Endothelial cell of umbilical vein (primary cell): ENCODE results near the gene RASGRF1. TPM values are rescaled to one million over a fixed set of nuclear protein-coding genes. Genes with fewer than 3 reads are reported as not detected.

ENCODE experiments used
- BruUV-seq: library from RNA; stranded (reverse); fragments of 400-500 nt; replicated peaks from 2 replicates; lab custom pipeline; 2021; lab: Mats Ljungman, UMichigan
- CTCF ChIA-PET: fragments of 300-600, 350-600 bp; sonication (Branson Sonifier 250); formaldehyde crosslinking; loops from one replicate; lab custom pipeline; 2021; ENCODE audit warnings: antibody characterized with exemption, inconsistent platforms; lab: Charles Lee
- POLR2A ChIA-PET: fragments of 300-600, 350-600 bp; sonication (Branson Sonifier 250); formaldehyde crosslinking; loops from one replicate; lab custom pipeline; 2021; ENCODE audit warnings: antibody characterized with exemption, inconsistent platforms; lab: Charles Lee
- DNase-seq: peaks from one replicate; pipeline ENCODE4 v3.0.0-alpha.2; 2011; ENCODE audit warnings: low read depth, low spot score
- FAIRE-seq: peaks from 2 replicates; lab custom pipeline; 2011; peaks lifted over from hg19 to GRCh38; lab: Jason Lieb, UNC
- H2AFZ ChIP-seq: 2 replicates; pipeline ENCODE4 v1.6.0; 2012; ENCODE audit warnings: low read depth, low read length, control low read depth, inconsistent platforms
- H3K27ac ChIP-seq: 2 replicates; pipeline ENCODE4 v1.5.1; 2011; ENCODE audit warnings: low read depth, mild to moderate bottlenecking, control low read depth, low read length, moderate library complexity; ENCODE audit not compliant: insufficient read depth
- H3K27me3 ChIP-seq, 2 experiments: 2 replicates each; pipeline versions ENCODE4 v1.6.0 to v1.6.1; 2011; ENCODE audit warnings: low read length in 2 of 2, mixed read lengths in 1 of 2; ENCODE audit not compliant: control insufficient read depth in 2 of 2, insufficient read depth in 2 of 2
- H3K36me3 ChIP-seq, 2 experiments: 2 replicates in 1 of 2; 3 replicates in 1 of 2; pipeline ENCODE4 v1.5.1; 2011; ENCODE audit warnings: low read length in 2 of 2, mild to moderate bottlenecking in 1 of 2, moderate library complexity in 1 of 2; ENCODE audit not compliant: control insufficient read depth in 2 of 2, insufficient read depth in 2 of 2; ENCODE audit errors: extremely low read depth in 1 of 2
- H3K4me1 ChIP-seq: 3 replicates; pipeline ENCODE4 v1.5.1; 2011; ENCODE audit warnings: mild to moderate bottlenecking, low read length; ENCODE audit not compliant: control insufficient read depth, insufficient read depth; ENCODE audit errors: extremely low read depth
- H3K4me2 ChIP-seq: 2 replicates; pipeline ENCODE4 v1.6.1; 2011; ENCODE audit warnings: low read length, control low read depth, mixed read lengths; ENCODE audit not compliant: insufficient read depth
- H3K4me3 ChIP-seq, 3 experiments: fragments of 200-600 bp in 1 of 3; sonication (generic), shearing (Covaris generic) in 1 of 3; replicated peaks in 1 of 3; 2 replicates each; pipeline ENCODE4 v1.5.1; 2011 to 2016; ENCODE audit warnings: control low read depth in 3 of 3, low read length in 3 of 3, mild to moderate bottlenecking in 2 of 3, inconsistent platforms in 1 of 3, low read depth in 1 of 3, moderate library complexity in 1 of 3; ENCODE audit not compliant: insufficient read depth in 1 of 3
- H3K79me2 ChIP-seq: 2 replicates; pipeline ENCODE4 v1.6.0; 2012; ENCODE audit warnings: low read length, inconsistent platforms; ENCODE audit not compliant: control insufficient read depth, insufficient read depth
- H3K9ac ChIP-seq: replicated peaks from 2 replicates; pipeline ENCODE3; 2011; ENCODE audit warnings: low read length, control low read depth; ENCODE audit not compliant: insufficient read depth; ENCODE audit errors: extremely low read depth
- H3K9me1 ChIP-seq: replicated peaks from 3 replicates; pipeline ENCODE4 v1.6.0; 2011; ENCODE audit warnings: mild to moderate bottlenecking, low read length; ENCODE audit not compliant: control insufficient read depth, insufficient read depth; ENCODE audit errors: extremely low read depth
- H3K9me3 ChIP-seq: replicated peaks from 2 replicates; pipeline ENCODE4 v1.5.1; 2012; ENCODE audit warnings: low read length, inconsistent platforms; ENCODE audit not compliant: control insufficient read depth, insufficient read depth
- H4K20me1 ChIP-seq: replicated peaks from 2 replicates; pipeline ENCODE3; 2011; ENCODE audit warnings: mild to moderate bottlenecking, low read length; ENCODE audit not compliant: control insufficient read depth, insufficient read depth; ENCODE audit errors: extremely low read depth
- EZH2 ChIP-seq: IDR thresholded peaks from 2 replicates; pipeline ENCODE4 v1.6.1; 2012; ENCODE audit warnings: borderline replicate concordance, low read depth, mild to moderate bottlenecking, moderate library complexity, low read length, inconsistent platforms; ENCODE audit not compliant: severe bottlenecking
- FOS ChIP-seq: IDR thresholded peaks from 2 replicates; pipeline ENCODE4 v1.6.1; 2011; ENCODE audit warnings: mild to moderate bottlenecking, low read length, moderate library complexity, borderline replicate concordance; ENCODE audit not compliant: insufficient read depth
- GATA2 ChIP-seq: IDR thresholded peaks from 2 replicates; pipeline ENCODE4 v1.7.0; 2011; ENCODE audit warnings: low read depth, mild to moderate bottlenecking, moderate library complexity, mixed read lengths, low read length; ENCODE audit not compliant: insufficient read length, insufficient read depth
- JUN ChIP-seq: IDR thresholded peaks from 2 replicates; pipeline ENCODE4 v1.6.1; 2011; ENCODE audit warnings: borderline replicate concordance, low read depth; ENCODE audit not compliant: insufficient read length, insufficient read depth
- POLR2A ChIP-seq: IDR thresholded peaks from 2 replicates; pipeline ENCODE4 v1.6.1; 2012; ENCODE audit warnings: low read depth, mild to moderate bottlenecking, control low read depth, low read length
- POLR2AphosphoS5 ChIP-seq: IDR thresholded peaks from 2 replicates; pipeline ENCODE4 v1.6.1; 2012; ENCODE audit warnings: low read depth, mild to moderate bottlenecking, control low read depth, low read length, moderate library complexity; ENCODE audit not compliant: insufficient read depth
- dilution Hi-C: fragments of 300-500 bp; cut with MboI; formaldehyde crosslinking; loops from one replicate; pipeline ENCODE4 v1.15.0; 2019; ENCODE audit warnings: low sequenced_read_pairs; ENCODE audit not compliant: extremely low pct_ligation_motif_present
- intact Hi-C: fragments of 100-400 bp; cut with micrococcal nuclease; formaldehyde crosslinking; loops from one replicate; pipeline ENCODE4 v1.10.0; 2022
- polyA plus RNA-seq, 4 experiments: library from polyadenylated mRNA; depleted of rRNA in 3 of 4; stranded (reverse) in 3 of 4; unstranded in 1 of 4; fragments of >200 nt; gene quantifications; 2 replicates each; pipeline versions ENCODE4 v1.2.1 to v1.2.3, GENCODE V29; 2011 to 2012; ENCODE audit warnings: missing spikeins in 1 of 4
- total RNA-seq: library from RNA; stranded (reverse); gene quantifications from 2 replicates; pipeline ENCODE4 v1.2.3, GENCODE V29; 2021
- TF ChIP-seq, protein P1 (sequence below), 2 donors: IDR thresholded peaks; 1 replicate in 1 of 2; 2 replicates in 1 of 2; pipeline ENCODE4 v1.5.1; 2011; ENCODE audit warnings: low read length in 2 of 2, mild to moderate bottlenecking in 2 of 2, moderate library complexity in 2 of 2, control low read depth in 1 of 2, inconsistent platforms in 1 of 2, low read depth in 1 of 2; ENCODE audit not compliant: insufficient read depth in 1 of 2; ENCODE audit errors: extremely low read depth in 1 of 2
- TF ChIP-seq, protein P2 (sequence below): IDR thresholded peaks from 2 replicates; pipeline ENCODE4 v1.6.1; 2011; ENCODE audit not compliant: insufficient read depth, insufficient read length

Gene RASGRF1
- total and polyA plus RNA-seq, 2 donors (not counting 3 experiments of a cell fraction or from before 2014, with no cell fraction given) = 0.04 TPM; not detected in 1

DNA sequence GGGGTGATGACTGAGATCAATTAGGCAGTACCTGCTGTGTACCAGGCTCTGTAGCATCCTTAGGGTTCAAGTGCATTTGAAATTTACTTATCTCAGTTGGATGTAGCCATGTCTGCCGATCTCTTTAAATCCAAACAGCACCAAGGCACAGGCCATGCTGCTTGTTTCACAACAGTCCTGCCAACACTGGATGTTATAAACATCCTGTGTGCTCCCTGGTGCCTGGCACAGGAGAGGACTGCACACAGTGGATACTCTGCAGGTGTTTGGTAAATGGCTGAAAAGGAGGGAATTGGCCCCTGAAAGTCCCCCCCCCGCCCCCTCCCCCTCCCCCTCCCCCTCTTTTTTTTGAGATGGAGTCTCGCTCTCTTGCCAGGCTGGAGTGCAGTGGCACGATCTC is 172.7 kb downstream of the RASGRF1 start:
- peaks cover 25 to 37% of the 10 kb centered on the region in 2 experiments for H3K36me3 ChIP-seq
- CTCF ChIA-PET = no interaction called here
- H3K27ac ChIP-seq = no peak overlapping the region
- no peaks in the 10 kb centered on the region for H3K27me3 ChIP-seq
- H4K20me1 ChIP-seq = no peaks in the 10 kb centered on the region
- TF ChIP-seq EZH2 (no peak), FOS (no peak), POLR2A (no peak), JUN (no peak), POLR2AphosphoS5 (no peak), GATA2 (no peak)
- intact Hi-C loops = no loop called here
- peaks cover 3% of the 10 kb centered on the region for H3K79me2 ChIP-seq
- H3K4me3 ChIP-seq = no peak overlapping the region
- H3K4me1 ChIP-seq = no peaks in the 10 kb centered on the region
- no peaks in the 10 kb centered on the region for H3K9me1 ChIP-seq
- dilution Hi-C loops = no loop called here
- no peak for FAIRE-seq
- no peak overlapping the region for H3K4me2 ChIP-seq
- no peaks in the 10 kb centered on the region for H3K9me3 ChIP-seq
- H2AFZ ChIP-seq = no peak overlapping the region
- H3K9ac ChIP-seq = no peak overlapping the region
- no peak for DNase-seq
- POLR2A ChIA-PET = no interaction called here
- no TSS peak for BruUV-seq

DNA sequence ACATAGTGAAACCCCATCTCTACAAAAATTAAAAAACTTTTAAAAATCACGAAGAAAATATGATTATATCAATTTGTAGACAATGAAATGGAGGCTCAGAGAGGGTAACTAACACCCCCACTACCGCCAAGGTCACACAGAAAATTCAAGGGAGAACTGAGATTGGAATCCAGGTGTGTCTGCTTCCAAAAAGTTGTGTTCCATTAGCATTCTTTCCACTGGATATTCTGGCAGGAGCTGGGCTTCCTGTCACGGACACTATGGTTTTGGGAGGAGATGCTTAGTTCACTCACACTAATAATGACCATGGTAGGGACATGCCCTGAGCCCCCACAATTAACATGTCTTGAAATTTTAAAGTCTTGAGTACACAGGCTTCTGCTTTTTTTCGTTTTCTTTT is 174.5 kb downstream of the RASGRF1 start:
- CTCF ChIA-PET = interaction anchor here (1.0 to 3.3 kb wide), 3 partner anchors 63 to 268 kb away, joined by 4 to 20 read pairs (median 15); no protein-coding TSS in a partner anchor
- dilution Hi-C loops = no loop called here

More for the DNA sequence above, 174.5 kb downstream of the RASGRF1 start:
- intact Hi-C loops = no loop called here
- no peak overlapping the region for H3K9ac ChIP-seq
- no peak overlapping the region for H3K4me3 ChIP-seq
- H4K20me1 ChIP-seq = no peaks in the 10 kb centered on the region
- no peak for TF ChIP-seq FOS
- no peak for TF ChIP-seq GATA2
- TF ChIP-seq, protein P1, sequence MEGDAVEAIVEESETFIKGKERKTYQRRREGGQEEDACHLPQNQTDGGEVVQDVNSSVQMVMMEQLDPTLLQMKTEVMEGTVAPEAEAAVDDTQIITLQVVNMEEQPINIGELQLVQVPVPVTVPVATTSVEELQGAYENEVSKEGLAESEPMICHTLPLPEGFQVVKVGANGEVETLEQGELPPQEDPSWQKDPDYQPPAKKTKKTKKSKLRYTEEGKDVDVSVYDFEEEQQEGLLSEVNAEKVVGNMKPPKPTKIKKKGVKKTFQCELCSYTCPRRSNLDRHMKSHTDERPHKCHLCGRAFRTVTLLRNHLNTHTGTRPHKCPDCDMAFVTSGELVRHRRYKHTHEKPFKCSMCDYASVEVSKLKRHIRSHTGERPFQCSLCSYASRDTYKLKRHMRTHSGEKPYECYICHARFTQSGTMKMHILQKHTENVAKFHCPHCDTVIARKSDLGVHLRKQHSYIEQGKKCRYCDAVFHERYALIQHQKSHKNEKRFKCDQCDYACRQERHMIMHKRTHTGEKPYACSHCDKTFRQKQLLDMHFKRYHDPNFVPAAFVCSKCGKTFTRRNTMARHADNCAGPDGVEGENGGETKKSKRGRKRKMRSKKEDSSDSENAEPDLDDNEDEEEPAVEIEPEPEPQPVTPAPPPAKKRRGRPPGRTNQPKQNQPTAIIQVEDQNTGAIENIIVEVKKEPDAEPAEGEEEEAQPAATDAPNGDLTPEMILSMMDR (IDR thresholded peaks at IDR 0.05; ENCODE audit: extremely low read depth in 1 of 2, insufficient read depth in 1 of 2, low read depth in 1 of 2, low read length in 2 of 2) = no peak
- no peak for TF ChIP-seq POLR2A
- TF ChIP-seq, protein P2, sequence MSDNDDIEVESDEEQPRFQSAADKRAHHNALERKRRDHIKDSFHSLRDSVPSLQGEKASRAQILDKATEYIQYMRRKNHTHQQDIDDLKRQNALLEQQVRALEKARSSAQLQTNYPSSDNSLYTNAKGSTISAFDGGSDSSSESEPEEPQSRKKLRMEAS = no peak
- TF ChIP-seq EZH2 = no peak
- no peak for DNase-seq
- BruUV-seq = no TSS peak
- H3K4me2 ChIP-seq = no peak overlapping the region
- no peak overlapping the region for H2AFZ ChIP-seq
- no peaks in the 10 kb centered on the region for H3K27me3 ChIP-seq
- POLR2A ChIA-PET = no interaction called here
- H3K79me2 ChIP-seq = peaks cover 7% of the 10 kb centered on the region
- no peaks in the 10 kb centered on the region for H3K9me3 ChIP-seq
- no peak for FAIRE-seq
- peaks cover 20 to 37% of the 10 kb centered on the region in 2 experiments for H3K36me3 ChIP-seq
- H3K9me1 ChIP-seq = no peaks in the 10 kb centered on the region
- no peak overlapping the region for H3K27ac ChIP-seq
- H3K4me1 ChIP-seq = no peaks in the 10 kb centered on the region
